ENCODE measurements around the gene FBLN2.

Gene FBLN2

DNA sequence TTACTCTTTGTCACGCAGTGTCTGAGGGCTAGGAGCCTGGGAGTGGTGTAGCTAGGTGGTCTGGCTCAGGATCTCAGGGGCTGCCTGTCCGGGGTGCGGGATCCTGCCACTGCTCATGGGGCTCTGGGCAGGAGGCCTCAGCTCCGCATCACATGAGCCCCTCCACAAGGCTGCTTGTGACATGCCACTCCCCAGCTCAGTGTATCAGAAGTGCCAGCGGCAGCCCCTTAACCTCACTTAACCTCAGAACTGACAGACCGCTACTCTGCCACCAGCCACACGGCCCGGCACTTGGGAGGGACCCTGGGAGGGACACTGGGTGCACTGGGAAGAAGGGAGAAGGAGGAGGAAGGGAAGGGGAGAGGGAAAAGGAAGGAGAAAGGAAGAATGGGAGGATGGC, 87.9 kb downstream of the FBLN2 start:
- TF ChIP-seq, protein P1, sequence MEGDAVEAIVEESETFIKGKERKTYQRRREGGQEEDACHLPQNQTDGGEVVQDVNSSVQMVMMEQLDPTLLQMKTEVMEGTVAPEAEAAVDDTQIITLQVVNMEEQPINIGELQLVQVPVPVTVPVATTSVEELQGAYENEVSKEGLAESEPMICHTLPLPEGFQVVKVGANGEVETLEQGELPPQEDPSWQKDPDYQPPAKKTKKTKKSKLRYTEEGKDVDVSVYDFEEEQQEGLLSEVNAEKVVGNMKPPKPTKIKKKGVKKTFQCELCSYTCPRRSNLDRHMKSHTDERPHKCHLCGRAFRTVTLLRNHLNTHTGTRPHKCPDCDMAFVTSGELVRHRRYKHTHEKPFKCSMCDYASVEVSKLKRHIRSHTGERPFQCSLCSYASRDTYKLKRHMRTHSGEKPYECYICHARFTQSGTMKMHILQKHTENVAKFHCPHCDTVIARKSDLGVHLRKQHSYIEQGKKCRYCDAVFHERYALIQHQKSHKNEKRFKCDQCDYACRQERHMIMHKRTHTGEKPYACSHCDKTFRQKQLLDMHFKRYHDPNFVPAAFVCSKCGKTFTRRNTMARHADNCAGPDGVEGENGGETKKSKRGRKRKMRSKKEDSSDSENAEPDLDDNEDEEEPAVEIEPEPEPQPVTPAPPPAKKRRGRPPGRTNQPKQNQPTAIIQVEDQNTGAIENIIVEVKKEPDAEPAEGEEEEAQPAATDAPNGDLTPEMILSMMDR (IDR thresholded peaks at IDR 0.05): no peak
- no peaks in the 10 kb centered on the region for H3K27me3 ChIP-seq

DNA sequence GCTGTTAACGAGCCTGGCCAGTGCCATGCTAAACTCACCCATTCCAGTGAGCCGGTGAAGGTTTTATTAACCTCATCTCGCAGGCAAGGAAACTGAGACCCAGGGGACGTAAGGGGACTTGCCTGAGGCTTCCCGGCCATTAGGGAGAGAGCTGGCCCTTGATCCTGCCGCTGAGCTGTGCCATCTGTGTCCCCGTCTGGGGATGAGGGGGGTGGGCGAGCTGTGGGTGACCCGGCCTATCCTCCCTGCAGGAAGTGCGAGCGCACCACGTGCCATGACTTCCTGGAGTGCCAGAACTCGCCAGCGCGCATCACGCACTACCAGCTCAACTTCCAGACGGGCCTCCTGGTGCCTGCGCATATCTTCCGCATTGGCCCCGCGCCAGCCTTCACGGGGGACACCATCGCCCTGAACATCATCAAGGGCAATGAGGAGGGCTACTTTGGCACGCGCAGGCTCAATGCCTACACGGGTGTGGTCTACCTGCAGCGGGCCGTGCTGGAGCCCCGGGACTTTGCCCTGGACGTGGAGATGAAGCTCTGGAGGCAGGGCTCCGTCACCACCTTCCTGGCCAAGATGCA, 88.5 kb downstream of the FBLN2 start:
- Histone ChIP-seq H3K27ac (no peak overlapping the region), H3K9me3 (no peaks in the 10 kb centered on the region), H3K4me1 (ENCODE audit: control insufficient read depth in 1 of 2, insufficient read depth in 1 of 2, low read depth in 1 of 2, low read length in 1 of 2) (no peaks in the 10 kb centered on the region), H3K4me3 (ENCODE audit: low read depth in 1 of 2, low read length in 1 of 2) (no peak overlapping the region), H3K27me3 (no peaks in the 10 kb centered on the region), H3K36me3 (no peaks in the 10 kb centered on the region)
- TF ChIP-seq, protein P1 (IDR thresholded peaks at IDR 0.05): no peak

More for the DNA sequence above, 87.9 kb downstream of the FBLN2 start:
- Histone ChIP-seq H3K9me3 (no peaks in the 10 kb centered on the region), H3K4me1 (ENCODE audit: control insufficient read depth in 1 of 2, insufficient read depth in 1 of 2, low read depth in 1 of 2, low read length in 1 of 2) (no peaks in the 10 kb centered on the region), H3K4me3 (ENCODE audit: low read depth in 1 of 2, low read length in 1 of 2) (no peak overlapping the region), H3K27ac (no peak overlapping the region), H3K36me3 (no peaks in the 10 kb centered on the region)

DNA sequence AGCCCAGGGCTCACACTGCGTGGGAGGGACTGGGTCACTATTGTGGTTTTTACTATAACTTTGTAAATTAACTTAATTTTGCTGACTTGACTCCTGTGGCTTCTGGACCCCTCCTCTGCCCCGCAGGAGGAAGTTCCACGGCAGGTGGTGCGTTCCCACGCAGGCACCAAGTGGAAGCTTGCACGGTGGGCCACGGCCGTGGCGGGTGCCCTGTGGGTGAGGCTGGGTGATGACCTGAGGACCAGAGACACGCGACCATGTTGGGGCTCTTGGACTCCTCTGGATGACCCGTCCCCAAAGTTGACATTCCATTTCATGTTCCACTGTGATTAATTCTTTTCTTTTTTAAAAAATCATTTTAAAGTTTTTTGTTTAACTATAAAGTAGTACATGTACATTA, 89.0 kb downstream of the FBLN2 start:
- Histone ChIP-seq H3K4me3 (ENCODE audit: low read depth in 1 of 2, low read length in 1 of 2) (no peak overlapping the region), H3K4me1 (ENCODE audit: control insufficient read depth in 1 of 2, insufficient read depth in 1 of 2, low read depth in 1 of 2, low read length in 1 of 2) (no peaks in the 10 kb centered on the region), H3K36me3 (no peaks in the 10 kb centered on the region), H3K27ac (no peak overlapping the region), H3K9me3 (no peaks in the 10 kb centered on the region), H3K27me3 (no peaks in the 10 kb centered on the region)
- TF ChIP-seq, protein P1 (IDR thresholded peaks at IDR 0.05): no peak

DNA sequence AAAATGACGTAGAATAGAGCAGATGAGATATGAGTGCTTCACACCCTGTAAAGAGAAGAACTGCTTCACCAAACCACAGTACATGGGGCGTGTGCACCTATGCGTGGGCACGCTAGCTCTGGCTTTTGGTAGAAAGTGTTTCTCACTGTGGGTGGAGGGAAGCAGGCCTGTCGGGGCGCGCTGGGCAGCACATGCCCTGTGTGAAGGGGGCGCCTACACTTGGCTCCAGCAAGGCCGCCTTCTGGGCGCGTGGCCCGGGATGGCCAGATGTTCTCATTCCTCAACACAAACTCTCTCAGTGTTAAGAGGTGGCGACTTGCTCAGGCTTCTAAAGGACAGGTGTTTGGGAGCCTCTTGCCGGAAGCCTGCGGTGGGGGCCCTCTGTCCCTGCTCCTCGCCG, 90.0 kb downstream of the FBLN2 start:
- no peaks in the 10 kb centered on the region for H3K9me3 ChIP-seq
- no peaks in the 10 kb centered on the region for H3K36me3 ChIP-seq
- H3K27me3 ChIP-seq: no peaks in the 10 kb centered on the region
- no peak overlapping the region for H3K27ac ChIP-seq
- H3K4me1 ChIP-seq (ENCODE audit: control insufficient read depth in 1 of 2, insufficient read depth in 1 of 2, low read depth in 1 of 2, low read length in 1 of 2): no peaks in the 10 kb centered on the region
- TF ChIP-seq, protein P1 (IDR thresholded peaks at IDR 0.05): no peak
- no peak overlapping the region for H3K4me3 ChIP-seq (ENCODE audit: low read depth in 1 of 2, low read length in 1 of 2)

DNA sequence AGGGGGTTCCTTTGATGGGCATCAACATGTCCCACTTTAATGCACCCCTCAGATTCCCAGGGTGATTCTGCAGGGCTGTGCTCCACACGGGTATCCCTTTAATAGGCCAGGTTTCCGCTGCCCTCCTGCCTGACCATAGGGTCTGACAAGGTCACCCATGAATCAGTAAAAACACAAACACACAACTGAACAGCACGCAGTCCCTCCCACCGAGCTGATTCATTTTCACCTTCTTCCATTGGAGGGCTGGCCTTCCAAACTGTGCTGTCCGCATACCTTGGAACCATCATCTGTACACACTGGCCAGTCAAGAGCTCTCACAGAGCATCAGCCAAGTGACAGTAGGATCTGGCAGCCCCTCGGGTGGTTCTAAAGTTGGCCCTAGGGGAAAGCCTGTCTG, 93.7 kb downstream of the FBLN2 start:
- Histone ChIP-seq H3K36me3 (no peaks in the 10 kb centered on the region), H3K4me1 (ENCODE audit: control insufficient read depth in 1 of 2, insufficient read depth in 1 of 2, low read depth in 1 of 2, low read length in 1 of 2) (no peaks in the 10 kb centered on the region), H3K27me3 (peaks cover 17% of the 10 kb centered on the region), H3K27ac (no peak overlapping the region), H3K9me3 (no peaks in the 10 kb centered on the region), H3K4me3 (ENCODE audit: low read depth in 1 of 2, low read length in 1 of 2) (no peak overlapping the region)
- TF ChIP-seq, protein P1 (IDR thresholded peaks at IDR 0.05): no peak

All from neutrophil (primary cell).